GM11168 (cell line): ENCODE data around the gene NAPG.
"Not testable (repeated sequence)": the region's sequence is repeated elsewhere in the genome, so short reads cannot be mapped to it uniquely, and the experiment has no call there.

Source experiments
- in situ Hi-C: fragments of 300-500 bp; cut with MboI; formaldehyde crosslinking; loops from one replicate; pipeline ENCODE4 v1.12.0; 2022; ENCODE audit warnings: low sequenced_read_pairs; ENCODE audit not compliant: unreplicated experiment

NAPG gene

GRCh38 chr18:10525697-10526560 is at the start of gene NAPG:
Gene NAPG, plus strand, starts transcription at chr18:10526027. Its CDS starts 76 bp downstream, at chr18:10526103.
- in situ Hi-C loops: no loop called here

DNA sequence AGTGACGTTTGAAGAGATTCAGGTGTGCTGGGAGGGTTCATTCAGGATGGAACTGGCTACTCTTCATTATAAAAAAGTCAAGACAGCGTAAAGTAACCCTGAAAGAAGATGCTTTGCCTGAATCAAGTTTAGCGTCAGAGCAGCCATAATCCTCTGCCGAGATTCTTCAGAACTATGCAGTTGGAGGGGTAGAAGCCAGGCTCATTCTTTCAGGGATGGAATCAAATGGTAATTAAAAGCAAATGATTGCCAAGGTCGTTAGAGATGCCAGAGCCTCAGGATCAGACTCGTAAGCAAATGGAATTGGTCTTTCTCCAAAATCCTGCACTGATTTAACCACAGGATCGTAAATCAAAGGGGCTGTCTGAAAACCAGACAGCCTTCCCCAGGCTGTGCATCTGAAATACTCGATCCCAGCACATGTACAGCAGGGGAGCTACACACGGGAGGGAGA is 49.5 kb upstream of the NAPG start:
- in situ Hi-C loops: no loop called here

DNA sequence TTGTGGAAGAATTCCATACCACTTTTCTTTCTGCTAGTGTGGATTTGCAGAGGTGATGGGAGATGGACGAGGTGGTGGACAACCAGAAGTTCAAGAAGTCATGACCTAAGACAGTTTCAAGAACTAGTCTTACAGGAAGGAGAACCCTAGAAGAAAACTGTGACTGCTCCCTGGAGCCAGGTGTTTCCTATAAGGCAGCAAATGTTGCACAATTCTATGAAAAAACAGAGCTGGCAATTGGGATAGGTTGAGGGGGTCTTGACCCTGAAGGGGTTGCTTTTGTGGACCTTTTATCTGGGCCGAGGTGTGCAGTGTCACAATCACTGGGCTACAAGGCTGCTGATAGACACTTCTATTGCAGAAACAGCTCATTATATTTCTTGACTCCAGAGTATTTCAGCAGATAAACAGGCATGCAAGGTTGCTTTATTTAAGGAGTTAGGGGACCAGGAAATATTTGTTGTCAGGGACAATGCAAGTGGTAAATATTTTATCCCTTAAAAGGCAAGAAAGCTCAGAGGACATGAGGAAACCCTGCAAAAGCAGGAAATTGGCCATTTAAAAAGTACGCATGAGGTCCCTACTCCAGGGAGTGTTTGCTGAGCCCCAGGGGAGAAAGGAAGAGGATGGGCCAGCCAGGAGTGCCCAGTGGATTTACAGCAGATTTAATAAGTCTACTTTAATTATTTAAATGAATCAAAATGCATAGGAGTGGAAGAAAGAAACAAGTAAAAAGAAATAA is 48.5 kb upstream of the NAPG start:
- in situ Hi-C loops: no loop called here

DNA sequence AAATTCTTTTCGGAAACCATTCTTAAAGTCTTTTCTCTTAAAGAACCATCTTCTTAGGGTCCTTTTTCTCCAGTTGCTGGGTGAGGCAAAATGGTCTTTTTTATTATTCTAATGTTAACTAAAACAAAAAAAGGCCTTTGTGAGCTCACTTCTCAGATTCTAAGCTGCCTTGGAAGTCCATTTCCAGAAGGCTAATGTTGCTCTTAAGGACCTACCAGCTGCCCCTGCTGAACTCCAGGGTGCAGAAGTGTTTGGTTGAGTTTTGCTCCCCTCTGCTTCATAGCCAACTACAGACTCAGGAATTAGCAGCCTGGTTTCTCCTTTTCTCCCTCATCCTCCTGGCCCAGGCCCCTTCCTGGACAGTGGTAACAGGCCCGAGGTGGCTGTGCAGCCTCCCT is 48.0 kb upstream of the NAPG start:
- in situ Hi-C loops: no loop called here

- in situ Hi-C loops: no loop called here
Measured at GRCh38 chr18:10481831-10482230, 44.0 kb upstream of the NAPG start.

GRCh38 chr18:10482363-10482984 is 43.4 kb upstream of the NAPG start:
- in situ Hi-C loops: no loop called here

DNA sequence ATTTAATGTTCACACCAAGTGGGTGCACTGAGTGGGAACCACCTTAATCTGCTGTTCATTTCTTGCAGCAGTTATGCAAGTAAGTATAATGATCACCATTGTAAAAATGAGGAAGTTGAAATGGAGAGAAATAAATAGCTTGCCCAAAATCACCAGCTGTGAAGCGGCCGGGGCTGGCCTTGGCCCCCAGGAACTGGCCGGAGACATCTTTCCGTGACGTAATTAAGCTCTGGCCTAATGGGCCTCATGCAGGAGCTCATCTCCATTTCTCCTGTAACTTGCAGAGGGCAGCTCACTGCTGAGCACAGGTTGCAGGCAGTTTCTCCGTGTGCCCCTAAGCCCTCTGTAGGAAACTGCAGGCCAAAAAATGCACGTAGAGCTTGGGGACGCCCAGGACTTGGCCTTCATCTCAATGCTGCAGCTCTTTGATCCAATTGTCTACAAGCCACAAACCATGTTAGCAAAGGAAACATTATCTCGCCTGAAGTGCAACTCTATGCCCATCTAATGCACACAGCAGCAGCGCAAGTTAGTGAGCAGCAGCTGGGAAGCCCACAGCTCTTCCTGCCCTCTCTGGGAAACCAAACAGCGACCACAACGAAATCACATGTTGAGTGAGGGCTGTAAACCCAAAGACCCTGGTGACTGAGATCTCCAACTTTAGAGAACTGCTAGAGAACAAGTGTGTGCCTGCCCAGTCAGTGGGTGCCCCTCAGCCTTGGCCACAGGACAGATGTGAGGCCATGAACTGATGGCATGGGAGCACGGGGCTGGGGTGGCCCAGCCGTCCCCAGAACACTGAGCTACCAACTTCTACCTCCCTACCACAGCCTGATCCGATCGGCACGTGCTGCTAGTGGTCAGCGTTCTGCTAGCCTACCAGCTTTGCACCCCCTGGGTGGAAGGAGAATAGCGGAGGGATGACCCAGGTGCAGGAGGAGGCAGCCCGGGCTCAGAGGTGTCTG is 42.6 kb upstream of the NAPG start:
- in situ Hi-C loops: no loop called here

GRCh38 chr18:10485475-10485874 is 40.4 kb upstream of the NAPG start:
- in situ Hi-C loops: no loop called here

- in situ Hi-C loops: no loop called here
Measured at GRCh38 chr18:10486362-10486761, 39.5 kb upstream of the NAPG start.

GRCh38 chr18:10487154-10487553 is 38.7 kb upstream of the NAPG start:
- in situ Hi-C loops: no loop called here

DNA sequence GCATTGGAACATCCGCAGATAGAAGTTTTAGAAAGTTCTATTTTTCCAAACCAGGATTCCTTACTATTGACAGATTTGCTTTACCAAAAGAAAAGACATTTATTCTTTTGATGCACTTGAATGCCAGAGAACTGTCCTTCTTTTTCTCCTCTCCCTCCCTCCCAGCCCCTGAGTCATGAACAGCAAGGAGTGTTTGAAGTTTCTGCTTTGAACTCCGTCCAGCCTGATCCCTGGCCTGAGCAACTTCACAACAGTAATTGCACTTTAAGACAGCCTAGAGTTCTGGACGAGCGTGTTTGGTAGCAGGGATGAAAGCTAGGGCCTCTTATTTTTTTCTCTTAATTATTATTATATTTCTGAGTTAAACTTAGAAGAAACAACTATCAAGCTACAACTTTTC is 37.8 kb upstream of the NAPG start:
- in situ Hi-C loops: no loop called here

DNA sequence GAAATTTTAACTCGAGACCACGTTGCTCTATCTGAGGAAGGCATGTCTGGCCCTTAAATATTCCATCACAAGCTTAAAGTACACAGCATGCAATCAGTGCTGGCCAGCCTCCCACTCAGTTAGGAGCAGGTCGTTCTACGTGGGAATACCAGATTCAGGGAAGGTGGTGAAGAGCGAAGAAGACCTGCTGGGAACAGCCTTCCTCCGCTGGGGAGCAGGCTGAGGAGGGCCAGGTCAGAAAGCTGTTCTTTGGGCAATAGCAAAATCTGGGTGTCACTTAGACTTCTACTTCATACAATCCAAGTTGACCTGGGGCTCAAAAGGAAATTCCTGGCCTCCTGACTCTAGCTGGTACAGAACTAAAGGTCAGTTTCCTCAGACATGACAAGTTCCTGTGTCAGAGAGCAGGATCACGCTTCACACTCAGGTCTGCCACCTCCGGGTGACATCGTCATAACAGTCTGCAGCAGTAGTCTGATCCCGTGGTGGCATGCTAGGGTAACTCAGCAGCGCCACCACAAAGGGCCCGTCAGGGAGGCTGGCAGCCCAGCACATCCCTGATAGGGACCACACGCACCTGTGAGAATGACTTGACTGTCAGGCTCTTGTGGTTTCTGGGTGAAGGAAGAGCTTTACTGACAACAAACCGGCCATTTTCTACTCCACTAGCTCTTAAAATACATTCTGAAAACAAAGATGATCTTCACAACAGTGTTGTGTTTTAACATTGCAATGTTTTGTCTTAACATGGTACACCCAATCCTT is 35.2 kb upstream of the NAPG start:
- in situ Hi-C loops: no loop called here

DNA sequence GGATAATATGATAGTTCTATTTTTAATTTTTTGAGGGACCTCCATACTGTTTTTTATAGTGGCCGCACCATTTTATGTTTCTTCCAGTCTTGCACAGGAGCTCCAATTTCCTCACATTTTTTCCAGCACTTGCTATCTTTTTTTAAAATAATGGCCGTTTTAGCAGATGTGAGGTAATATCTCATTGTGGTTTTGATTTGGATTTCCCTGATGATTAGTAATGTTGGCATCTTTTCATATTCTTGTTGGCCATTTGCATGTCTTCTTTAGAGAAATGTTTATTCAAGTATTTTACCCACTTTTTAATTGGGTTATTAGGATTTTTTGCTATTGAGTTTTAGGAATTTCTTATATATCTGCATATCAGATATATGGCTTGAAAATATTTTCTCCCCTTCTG is 29.9 kb upstream of the NAPG start:
- in situ Hi-C loops: no loop called here

- in situ Hi-C loops: no loop called here
Measured at GRCh38 chr18:10497206-10497749, 28.5 kb upstream of the NAPG start.

- in situ Hi-C loops: no loop called here
Measured at GRCh38 chr18:10499230-10499629, 26.6 kb upstream of the NAPG start.

- in situ Hi-C loops: no loop called here
Measured at GRCh38 chr18:10500038-10500437, 25.8 kb upstream of the NAPG start.

GRCh38 chr18:10504723-10505122 is 21.1 kb upstream of the NAPG start:
- in situ Hi-C loops: no loop called here

GRCh38 chr18:10505892-10506291 is 19.9 kb upstream of the NAPG start:
- in situ Hi-C loops: not testable (repeated sequence)

DNA sequence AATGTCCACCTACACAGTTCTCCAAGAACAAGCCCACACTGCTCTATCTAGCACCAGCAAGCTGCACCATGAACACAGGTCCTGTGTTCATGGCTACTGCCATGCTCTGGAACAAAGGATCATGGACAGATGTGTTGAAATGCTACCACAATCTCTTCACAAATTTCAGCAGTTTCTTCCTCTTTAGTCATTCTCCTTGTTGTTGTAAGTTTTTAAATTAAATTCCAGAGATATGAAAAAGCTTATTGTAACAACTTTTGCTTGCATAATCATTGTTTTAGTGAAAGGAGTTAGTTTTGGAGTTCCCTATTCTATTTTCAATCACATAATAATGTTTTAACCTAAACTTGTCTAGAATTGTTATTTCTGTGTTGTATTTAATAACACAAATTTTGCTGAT is 17.2 kb upstream of the NAPG start:
- in situ Hi-C loops: no loop called here
